SK-N-SH (cell line): ENCODE measurements around the gene VEGFB. TPM values are rescaled to one million over a fixed set of nuclear protein-coding genes. Genes with fewer than 3 reads are reported as not detected.

ENCODE experiments used
- CTCF ChIA-PET: fragments of 300-600, 350-600 bp; formaldehyde crosslinking; extraction: SDS; loops from one replicate; lab custom pipeline; 2021; lab: Yijun Ruan, JAX
- POLR2A ChIA-PET: fragments of 350-600 bp; sonication (Branson Sonifier 250); formaldehyde crosslinking; extraction: SDS; loops from one replicate; lab custom pipeline; 2020; ENCODE audit warnings: antibody characterized with exemption, inconsistent platforms; lab: Yijun Ruan, JAX
- DNase-seq: peaks from one replicate; pipeline ENCODE4 v3.0.0; 2012
- H2AFZ ChIP-seq: fragments of 200-600 bp; sonication (generic); 2 replicates; pipeline ENCODE4 v1.8.1; 2016; ENCODE audit warnings: antibody characterized with exemption, mild to moderate bottlenecking, low read depth
- H3F3A ChIP-seq: fragments of 200-600 bp; sonication (generic); replicated peaks from 2 replicates; pipeline ENCODE3; 2016; ENCODE audit warnings: antibody characterized with exemption, mild to moderate bottlenecking; ENCODE audit not compliant: insufficient read depth
- H3K27ac ChIP-seq, 2 experiments: fragments of 200-500 bp in 1 of 2; fragments of 200-600 bp in 1 of 2; sonication (Bioruptor generic) in 1 of 2; sonication (generic), shearing (Covaris generic) in 1 of 2; 2 replicates each; pipeline versions ENCODE4 v1.5.1 to v1.6.1; 2014 to 2016; ENCODE audit warnings: low read depth in 2 of 2, inconsistent platforms in 1 of 2, low read length in 1 of 2, mild to moderate bottlenecking in 1 of 2, mixed read lengths in 1 of 2
- H3K27me3 ChIP-seq: fragments of 200-600 bp; sonication (generic), shearing (Covaris generic); 2 replicates; pipeline ENCODE4 v1.6.1; 2016; ENCODE audit warnings: mixed run types; ENCODE audit not compliant: insufficient read depth
- H3K36me3 ChIP-seq, 2 experiments: fragments of 200-500 bp in 1 of 2; fragments of 200-600 bp in 1 of 2; sonication (Bioruptor generic) in 1 of 2; sonication (generic) in 1 of 2; replicated peaks in 1 of 2; 2 replicates each; pipeline versions ENCODE3 to v1.5.1; 2014 to 2016; ENCODE audit warnings: low read length in 1 of 2, mild to moderate bottlenecking in 1 of 2; ENCODE audit not compliant: insufficient read depth in 2 of 2, control insufficient read depth in 1 of 2
- H3K4me1 ChIP-seq, 2 experiments: fragments of 200-500 bp in 1 of 2; fragments of 200-600 bp in 1 of 2; sonication (Bioruptor generic) in 1 of 2; sonication (generic), shearing (Covaris generic) in 1 of 2; 2 replicates each; pipeline versions ENCODE4 v1.5.1 to v1.6.1; 2014 to 2016; ENCODE audit warnings: low read depth in 1 of 2, low read length in 1 of 2, mixed run types in 1 of 2; ENCODE audit not compliant: insufficient read depth in 2 of 2, control insufficient read depth in 1 of 2
- H3K4me2 ChIP-seq: fragments of 200-600 bp; sonication (generic), shearing (Covaris generic); 2 replicates; pipeline ENCODE4 v1.6.1; 2017; ENCODE audit warnings: mixed run types
- H3K4me3 ChIP-seq, 2 experiments: fragments of 200-500 bp in 1 of 2; fragments of 200-600 bp in 1 of 2; sonication (Bioruptor generic) in 1 of 2; sonication (generic), shearing (Covaris generic) in 1 of 2; 2 replicates each; pipeline versions ENCODE4 v1.5.1 to v1.8.1; 2014 to 2016; ENCODE audit warnings: low read depth in 2 of 2, inconsistent platforms in 1 of 2, low read length in 1 of 2, mild to moderate bottlenecking in 1 of 2, mixed read lengths in 1 of 2, moderate library complexity in 1 of 2
- H3K79me2 ChIP-seq: fragments of 200-600 bp; sonication (generic); 2 replicates; pipeline ENCODE4 v1.8.1; 2017; ENCODE audit warnings: mild to moderate bottlenecking; ENCODE audit not compliant: insufficient read depth
- H3K9ac ChIP-seq: fragments of 200-600 bp; sonication (generic); 2 replicates; pipeline ENCODE4 v1.6.1; 2017; ENCODE audit warnings: mixed run types
- H3K9me2 ChIP-seq: fragments of 200-600 bp; sonication (generic); 2 replicates; pipeline ENCODE4 v1.6.1; 2017; ENCODE audit warnings: mixed run types
- H3K9me3 ChIP-seq: fragments of 200-600 bp; sonication (generic); 2 replicates; pipeline ENCODE4 v1.6.1; 2017; ENCODE audit warnings: mixed run types, mild to moderate bottlenecking, moderate library complexity
- H4K20me1 ChIP-seq: fragments of 200-600 bp; sonication (generic); 2 replicates; pipeline ENCODE4 v1.6.1; 2017; ENCODE audit warnings: mild to moderate bottlenecking, mixed run types; ENCODE audit not compliant: insufficient read depth
- ELF1 ChIP-seq: IDR thresholded peaks from 2 replicates; pipeline ENCODE4 v1.4.0; 2012
- EP300 ChIP-seq, 2 experiments: IDR thresholded peaks; 2 replicates each; pipeline versions ENCODE4 v1.4.0 to v1.6.1; 2012; ENCODE audit warnings: borderline replicate concordance in 1 of 2, low read depth in 1 of 2, low read length in 1 of 2
- FOXM1 ChIP-seq: IDR thresholded peaks from 2 replicates; pipeline ENCODE4 v1.4.0; 2012; ENCODE audit warnings: low read depth, mild to moderate bottlenecking
- GABPA ChIP-seq: IDR thresholded peaks from 2 replicates; pipeline ENCODE4 v1.4.0; 2012; ENCODE audit warnings: low read depth, mild to moderate bottlenecking
- JUND ChIP-seq: IDR thresholded peaks from 2 replicates; pipeline ENCODE4 v1.4.0; 2012
- MAX ChIP-seq: IDR thresholded peaks from 2 replicates; pipeline ENCODE4 v1.4.0; 2012; ENCODE audit warnings: low read depth
- MXI1 ChIP-seq: IDR thresholded peaks from 2 replicates; pipeline ENCODE4 v1.6.1; 2012; ENCODE audit warnings: mild to moderate bottlenecking, low read depth, low read length, improper control_type of control experiment
- NFIC ChIP-seq: IDR thresholded peaks from 2 replicates; pipeline ENCODE4 v1.4.0; 2012; ENCODE audit warnings: borderline replicate concordance
- POLR2AphosphoS5 ChIP-seq: IDR thresholded peaks from 2 replicates; pipeline ENCODE4 v1.6.1; 2012; ENCODE audit warnings: low read depth, low read length
- RAD21 ChIP-seq: IDR thresholded peaks from 2 replicates; pipeline ENCODE4 v1.6.1; 2012; ENCODE audit warnings: mild to moderate bottlenecking, low read length
- RXRA ChIP-seq: IDR thresholded peaks from 2 replicates; pipeline ENCODE4 v1.4.0; 2012; ENCODE audit warnings: low read depth, mild to moderate bottlenecking, borderline replicate concordance
- SMC3 ChIP-seq: IDR thresholded peaks from 2 replicates; pipeline ENCODE4 v1.6.1; 2012; ENCODE audit warnings: low read depth, low read length, improper control_type of control experiment
- TAF1 ChIP-seq: IDR thresholded peaks from 2 replicates; pipeline ENCODE4 v1.6.1; 2012; ENCODE audit warnings: low read depth, mild to moderate bottlenecking, low read length, moderate library complexity, borderline replicate concordance
- TEAD4 ChIP-seq: IDR thresholded peaks from 2 replicates; pipeline ENCODE4 v1.4.0; 2012; ENCODE audit warnings: mild to moderate bottlenecking, borderline replicate concordance; ENCODE audit not compliant: insufficient read depth
- WGBS: methylation state at CpG from one replicate; pipeline ENCODE4 v1.1.6; 2017; ENCODE audit warnings: low lambda C conversion rate; 5-methylcytosine and 5-hydroxymethylcytosine counted together
- polyA plus RNA-seq, 3 experiments: library from polyadenylated mRNA; depleted of rRNA; stranded (reverse); fragments of >200 nt; gene quantifications; 2 replicates each; pipeline ENCODE4 v1.2.3, GENCODE V29; 2012
- TF ChIP-seq, protein P1 (sequence below): IDR thresholded peaks from 2 replicates; pipeline ENCODE4 v1.6.1; 2012; ENCODE audit warnings: mild to moderate bottlenecking, low read depth, low read length, moderate library complexity
- TF ChIP-seq, protein P2 (sequence below): fragments of 150-350 bp; IDR thresholded peaks from 2 replicates; pipeline ENCODE4 v1.6.1; 2017; ENCODE audit warnings: antibody characterized with exemption, low read length, low read depth, borderline replicate concordance
- TF ChIP-seq, protein P3 (sequence below): fragments of 150-350 bp; IDR thresholded peaks from 2 replicates; pipeline ENCODE4 v1.6.1; 2016; ENCODE audit warnings: mild to moderate bottlenecking, low read depth, low read length

VEGFB gene
- polyA plus RNA-seq, 1 of the 3 experiments (the other 2 are of a cell fraction): 29.9 TPM

DNA sequence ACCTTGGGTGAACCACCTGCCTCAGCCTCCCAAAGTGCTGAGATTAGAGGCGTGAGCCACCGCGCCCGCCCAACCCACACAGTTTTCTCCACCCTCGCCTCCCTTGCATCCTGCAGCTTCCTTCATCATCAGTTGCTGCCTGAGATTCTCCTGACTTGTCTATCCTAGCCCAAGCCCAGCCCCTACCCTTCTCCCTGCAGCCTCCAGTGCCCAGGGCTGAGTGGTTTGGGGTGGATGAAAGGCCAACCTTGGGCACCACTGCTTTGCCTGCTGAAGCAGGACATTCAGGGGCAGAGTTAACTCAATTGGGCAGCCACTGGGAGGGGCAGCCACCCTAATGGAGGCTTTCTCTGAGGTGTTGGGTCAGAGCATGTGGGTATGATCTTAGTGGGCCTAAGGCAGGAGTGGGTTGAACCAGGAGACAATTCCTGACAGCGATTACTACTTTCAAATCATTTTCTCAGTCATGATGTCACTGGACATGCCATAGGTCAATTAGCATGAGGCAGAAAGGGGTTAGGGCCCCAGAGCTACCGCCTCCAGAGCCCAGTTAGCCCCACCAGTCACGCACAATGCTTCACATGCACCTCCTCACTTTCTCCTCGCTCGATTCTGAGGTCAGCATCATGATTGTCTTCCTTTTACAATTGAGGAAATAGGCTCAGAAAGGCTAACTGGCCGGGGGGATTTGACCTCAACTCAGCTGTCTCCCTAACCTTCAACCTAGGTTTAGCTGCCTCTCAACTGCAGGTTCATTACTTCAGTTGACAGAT, 5.5 kb downstream of the VEGFB start:
- H3K9ac ChIP-seq: peak overlapping the region; percentile 83; the same call in 1 of the 2 replicates

GRCh38 chr11:64240435-64241240, 6.3 kb downstream of the VEGFB start, which contains the start of gene FKBP2:
Gene FKBP2 (plus strand): TSS chr11:64241095. CDS start chr11:64242388, 1,293 bp downstream.
- no peaks in the 10 kb centered on the region for H3K9me3 ChIP-seq
- peak within 1 kb of the TSS; percentile 94 to 98 for H3K27ac ChIP-seq
- peaks cover 43% of the 10 kb centered on the region for H3K79me2 ChIP-seq
- ChIA-PET CTCF (interaction anchor here (0.6 to 3.3 kb wide), 3 partner anchors 11 to 88 kb away, joined by 3 to 17 read pairs (median 3); partner anchors contain the start of gene PLCB3), POLR2A (interaction anchor here (0.6 to 12.4 kb wide), 10 partner anchors 8 to 151 kb away, joined by 3 to 112 read pairs (median 4); partner anchors contain the start of genes DNAJC4, ESRRA, NUDT22 and TRPT1)
- H3K4me2 ChIP-seq: peak within 1 kb of the TSS; percentile 98
- H3F3A ChIP-seq: peaks cover 28% of the 10 kb centered on the region
- under 1% methylated on average over 40 of the region's 58 CpGs for WGBS
- peak within 1 kb of the TSS; percentile 63; the same call in 1 of the 2 replicates for H2AFZ ChIP-seq
- H3K4me3 ChIP-seq: peak within 1 kb of the TSS; percentile 78 to 92
- no peaks in the 10 kb centered on the region for H4K20me1 ChIP-seq
- DNase-seq: peak; percentile 97
- H3K4me1 ChIP-seq: peaks cover 15 to 41% of the 10 kb centered on the region in 2 experiments; a peak in 2 of 4 replicates
- H3K9me2 ChIP-seq: no peaks in the 10 kb centered on the region
- H3K27me3 ChIP-seq: no peaks in the 10 kb centered on the region
- H3K9ac ChIP-seq: peak within 1 kb of the TSS; percentile 84
- H3K36me3 ChIP-seq: peaks cover 10 to 32% of the 10 kb centered on the region in 2 experiments
- TF ChIP-seq, protein P1, sequence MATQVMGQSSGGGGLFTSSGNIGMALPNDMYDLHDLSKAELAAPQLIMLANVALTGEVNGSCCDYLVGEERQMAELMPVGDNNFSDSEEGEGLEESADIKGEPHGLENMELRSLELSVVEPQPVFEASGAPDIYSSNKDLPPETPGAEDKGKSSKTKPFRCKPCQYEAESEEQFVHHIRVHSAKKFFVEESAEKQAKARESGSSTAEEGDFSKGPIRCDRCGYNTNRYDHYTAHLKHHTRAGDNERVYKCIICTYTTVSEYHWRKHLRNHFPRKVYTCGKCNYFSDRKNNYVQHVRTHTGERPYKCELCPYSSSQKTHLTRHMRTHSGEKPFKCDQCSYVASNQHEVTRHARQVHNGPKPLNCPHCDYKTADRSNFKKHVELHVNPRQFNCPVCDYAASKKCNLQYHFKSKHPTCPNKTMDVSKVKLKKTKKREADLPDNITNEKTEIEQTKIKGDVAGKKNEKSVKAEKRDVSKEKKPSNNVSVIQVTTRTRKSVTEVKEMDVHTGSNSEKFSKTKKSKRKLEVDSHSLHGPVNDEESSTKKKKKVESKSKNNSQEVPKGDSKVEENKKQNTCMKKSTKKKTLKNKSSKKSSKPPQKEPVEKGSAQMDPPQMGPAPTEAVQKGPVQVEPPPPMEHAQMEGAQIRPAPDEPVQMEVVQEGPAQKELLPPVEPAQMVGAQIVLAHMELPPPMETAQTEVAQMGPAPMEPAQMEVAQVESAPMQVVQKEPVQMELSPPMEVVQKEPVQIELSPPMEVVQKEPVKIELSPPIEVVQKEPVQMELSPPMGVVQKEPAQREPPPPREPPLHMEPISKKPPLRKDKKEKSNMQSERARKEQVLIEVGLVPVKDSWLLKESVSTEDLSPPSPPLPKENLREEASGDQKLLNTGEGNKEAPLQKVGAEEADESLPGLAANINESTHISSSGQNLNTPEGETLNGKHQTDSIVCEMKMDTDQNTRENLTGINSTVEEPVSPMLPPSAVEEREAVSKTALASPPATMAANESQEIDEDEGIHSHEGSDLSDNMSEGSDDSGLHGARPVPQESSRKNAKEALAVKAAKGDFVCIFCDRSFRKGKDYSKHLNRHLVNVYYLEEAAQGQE: 0 out of 2 replicates have a peak, but pooled peaks have one; percentile 16
- TF ChIP-seq RXRA (peak; percentile 52; the same call in 1 of the 2 replicates), MXI1 (peak; percentile 54; the same call in 1 of the 2 replicates), MAX (no peak; the same call in none of the 2 replicates), NFIC (peak; percentile 36), GABPA (peak; percentile 89), FOXM1 (peak; percentile 84), JUND (peak; percentile 19; the same call in 1 of the 2 replicates), POLR2AphosphoS5 (peak; percentile 86), RAD21 (no peak)
- TF ChIP-seq, protein P2, sequence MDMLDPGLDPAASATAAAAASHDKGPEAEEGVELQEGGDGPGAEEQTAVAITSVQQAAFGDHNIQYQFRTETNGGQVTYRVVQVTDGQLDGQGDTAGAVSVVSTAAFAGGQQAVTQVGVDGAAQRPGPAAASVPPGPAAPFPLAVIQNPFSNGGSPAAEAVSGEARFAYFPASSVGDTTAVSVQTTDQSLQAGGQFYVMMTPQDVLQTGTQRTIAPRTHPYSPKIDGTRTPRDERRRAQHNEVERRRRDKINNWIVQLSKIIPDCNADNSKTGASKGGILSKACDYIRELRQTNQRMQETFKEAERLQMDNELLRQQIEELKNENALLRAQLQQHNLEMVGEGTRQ: no peak
- TF ChIP-seq, protein P3, sequence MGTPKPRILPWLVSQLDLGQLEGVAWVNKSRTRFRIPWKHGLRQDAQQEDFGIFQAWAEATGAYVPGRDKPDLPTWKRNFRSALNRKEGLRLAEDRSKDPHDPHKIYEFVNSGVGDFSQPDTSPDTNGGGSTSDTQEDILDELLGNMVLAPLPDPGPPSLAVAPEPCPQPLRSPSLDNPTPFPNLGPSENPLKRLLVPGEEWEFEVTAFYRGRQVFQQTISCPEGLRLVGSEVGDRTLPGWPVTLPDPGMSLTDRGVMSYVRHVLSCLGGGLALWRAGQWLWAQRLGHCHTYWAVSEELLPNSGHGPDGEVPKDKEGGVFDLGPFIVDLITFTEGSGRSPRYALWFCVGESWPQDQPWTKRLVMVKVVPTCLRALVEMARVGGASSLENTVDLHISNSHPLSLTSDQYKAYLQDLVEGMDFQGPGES: no peak

More for the DNA sequence above, 5.5 kb downstream of the VEGFB start:
- Histone ChIP-seq H3K9me3 (no peaks in the 10 kb centered on the region), H3K27ac (peak overlapping the region; percentile 94 to 98), H3F3A (peaks cover 28% of the 10 kb centered on the region), H3K4me2 (peak overlapping the region; percentile 93), H3K79me2 (peaks cover 43% of the 10 kb centered on the region), H4K20me1 (no peaks in the 10 kb centered on the region), H3K9me2 (no peaks in the 10 kb centered on the region), H2AFZ (no peak overlapping the region), H3K36me3 (peaks cover 10 to 30% of the 10 kb centered on the region in 2 experiments), H3K27me3 (no peaks in the 10 kb centered on the region), H3K4me3 (peak overlapping the region; percentile 64 to 92), H3K4me1 (peaks cover 16 to 40% of the 10 kb centered on the region in 2 experiments; a peak in 2 of 4 replicates)
- ChIA-PET POLR2A (interaction anchor here (0.7 kb wide), 1 partner anchor 26 kb away, joined by 3 read pairs; no protein-coding TSS in a partner anchor), CTCF (interaction anchor here (0.6 to 1.5 kb wide), 2 partner anchors 13 to 35 kb away, joined by 3 to 4 read pairs; no protein-coding TSS in a partner anchor)
- WGBS: 81% methylated on average over 11 of the region's 11 CpGs
- DNase-seq: no peak
- TF ChIP-seq SMC3: no peak
- TF ChIP-seq TAF1: no peak
- TF ChIP-seq ELF1: no peak
- no peak for TF ChIP-seq MXI1
- no peak for TF ChIP-seq EP300 (IDR thresholded peaks at IDR 0.05; ENCODE audit: borderline replicate concordance in 1 of 2, low read depth in 1 of 2, low read length in 1 of 2)
- TF ChIP-seq, protein P3: no peak
- no peak for TF ChIP-seq TEAD4
